Measurements from ENCODE around the gene TTLL11. TPM values are rescaled to one million over a fixed set of nuclear protein-coding genes. Genes with fewer than 3 reads are reported as not detected.

Gene TTLL11
- total and polyA plus RNA-seq, 2 of the 8 experiments (the other 6 are each of a cell fraction or from before 2014, with no cell fraction given), result 0.56 to 0.80 TPM

DNA sequence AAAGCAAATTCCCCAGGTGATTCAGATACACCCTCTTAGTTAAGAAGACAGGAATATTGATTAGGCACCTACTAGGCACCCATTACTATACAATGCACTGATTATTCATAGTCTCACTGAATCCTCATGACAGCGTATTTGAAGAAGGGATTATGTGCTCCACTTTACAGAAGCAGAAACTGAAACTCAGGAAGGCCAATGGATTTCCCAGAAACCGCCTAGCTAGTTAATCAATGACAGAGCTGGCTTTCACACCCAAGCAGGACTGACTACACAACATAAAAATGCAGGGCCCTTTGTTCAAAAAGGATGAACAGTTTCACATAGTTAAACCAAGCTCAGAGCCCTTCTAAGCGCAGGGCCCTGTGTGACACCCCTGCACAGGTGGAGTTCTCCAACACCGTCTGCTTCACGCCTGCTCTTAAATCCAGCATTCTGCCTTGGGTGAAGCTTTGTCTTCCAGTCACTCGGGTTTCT lies 117.3 kb downstream of the TTLL11 start (continued):
- TF ChIP-seq POU5F1 (IDR thresholded peaks at IDR 0.05; ENCODE audit: low read depth, low read length), result no peak
- TF ChIP-seq CBX8 (IDR thresholded peaks at IDR 0.05; ENCODE audit: borderline replicate concordance, low read depth, low read length), result no peak
- TF ChIP-seq RFX5 (IDR thresholded peaks at IDR 0.05; ENCODE audit: borderline replicate concordance, low read depth, low read length), result no peak
- TF ChIP-seq, protein P1, sequence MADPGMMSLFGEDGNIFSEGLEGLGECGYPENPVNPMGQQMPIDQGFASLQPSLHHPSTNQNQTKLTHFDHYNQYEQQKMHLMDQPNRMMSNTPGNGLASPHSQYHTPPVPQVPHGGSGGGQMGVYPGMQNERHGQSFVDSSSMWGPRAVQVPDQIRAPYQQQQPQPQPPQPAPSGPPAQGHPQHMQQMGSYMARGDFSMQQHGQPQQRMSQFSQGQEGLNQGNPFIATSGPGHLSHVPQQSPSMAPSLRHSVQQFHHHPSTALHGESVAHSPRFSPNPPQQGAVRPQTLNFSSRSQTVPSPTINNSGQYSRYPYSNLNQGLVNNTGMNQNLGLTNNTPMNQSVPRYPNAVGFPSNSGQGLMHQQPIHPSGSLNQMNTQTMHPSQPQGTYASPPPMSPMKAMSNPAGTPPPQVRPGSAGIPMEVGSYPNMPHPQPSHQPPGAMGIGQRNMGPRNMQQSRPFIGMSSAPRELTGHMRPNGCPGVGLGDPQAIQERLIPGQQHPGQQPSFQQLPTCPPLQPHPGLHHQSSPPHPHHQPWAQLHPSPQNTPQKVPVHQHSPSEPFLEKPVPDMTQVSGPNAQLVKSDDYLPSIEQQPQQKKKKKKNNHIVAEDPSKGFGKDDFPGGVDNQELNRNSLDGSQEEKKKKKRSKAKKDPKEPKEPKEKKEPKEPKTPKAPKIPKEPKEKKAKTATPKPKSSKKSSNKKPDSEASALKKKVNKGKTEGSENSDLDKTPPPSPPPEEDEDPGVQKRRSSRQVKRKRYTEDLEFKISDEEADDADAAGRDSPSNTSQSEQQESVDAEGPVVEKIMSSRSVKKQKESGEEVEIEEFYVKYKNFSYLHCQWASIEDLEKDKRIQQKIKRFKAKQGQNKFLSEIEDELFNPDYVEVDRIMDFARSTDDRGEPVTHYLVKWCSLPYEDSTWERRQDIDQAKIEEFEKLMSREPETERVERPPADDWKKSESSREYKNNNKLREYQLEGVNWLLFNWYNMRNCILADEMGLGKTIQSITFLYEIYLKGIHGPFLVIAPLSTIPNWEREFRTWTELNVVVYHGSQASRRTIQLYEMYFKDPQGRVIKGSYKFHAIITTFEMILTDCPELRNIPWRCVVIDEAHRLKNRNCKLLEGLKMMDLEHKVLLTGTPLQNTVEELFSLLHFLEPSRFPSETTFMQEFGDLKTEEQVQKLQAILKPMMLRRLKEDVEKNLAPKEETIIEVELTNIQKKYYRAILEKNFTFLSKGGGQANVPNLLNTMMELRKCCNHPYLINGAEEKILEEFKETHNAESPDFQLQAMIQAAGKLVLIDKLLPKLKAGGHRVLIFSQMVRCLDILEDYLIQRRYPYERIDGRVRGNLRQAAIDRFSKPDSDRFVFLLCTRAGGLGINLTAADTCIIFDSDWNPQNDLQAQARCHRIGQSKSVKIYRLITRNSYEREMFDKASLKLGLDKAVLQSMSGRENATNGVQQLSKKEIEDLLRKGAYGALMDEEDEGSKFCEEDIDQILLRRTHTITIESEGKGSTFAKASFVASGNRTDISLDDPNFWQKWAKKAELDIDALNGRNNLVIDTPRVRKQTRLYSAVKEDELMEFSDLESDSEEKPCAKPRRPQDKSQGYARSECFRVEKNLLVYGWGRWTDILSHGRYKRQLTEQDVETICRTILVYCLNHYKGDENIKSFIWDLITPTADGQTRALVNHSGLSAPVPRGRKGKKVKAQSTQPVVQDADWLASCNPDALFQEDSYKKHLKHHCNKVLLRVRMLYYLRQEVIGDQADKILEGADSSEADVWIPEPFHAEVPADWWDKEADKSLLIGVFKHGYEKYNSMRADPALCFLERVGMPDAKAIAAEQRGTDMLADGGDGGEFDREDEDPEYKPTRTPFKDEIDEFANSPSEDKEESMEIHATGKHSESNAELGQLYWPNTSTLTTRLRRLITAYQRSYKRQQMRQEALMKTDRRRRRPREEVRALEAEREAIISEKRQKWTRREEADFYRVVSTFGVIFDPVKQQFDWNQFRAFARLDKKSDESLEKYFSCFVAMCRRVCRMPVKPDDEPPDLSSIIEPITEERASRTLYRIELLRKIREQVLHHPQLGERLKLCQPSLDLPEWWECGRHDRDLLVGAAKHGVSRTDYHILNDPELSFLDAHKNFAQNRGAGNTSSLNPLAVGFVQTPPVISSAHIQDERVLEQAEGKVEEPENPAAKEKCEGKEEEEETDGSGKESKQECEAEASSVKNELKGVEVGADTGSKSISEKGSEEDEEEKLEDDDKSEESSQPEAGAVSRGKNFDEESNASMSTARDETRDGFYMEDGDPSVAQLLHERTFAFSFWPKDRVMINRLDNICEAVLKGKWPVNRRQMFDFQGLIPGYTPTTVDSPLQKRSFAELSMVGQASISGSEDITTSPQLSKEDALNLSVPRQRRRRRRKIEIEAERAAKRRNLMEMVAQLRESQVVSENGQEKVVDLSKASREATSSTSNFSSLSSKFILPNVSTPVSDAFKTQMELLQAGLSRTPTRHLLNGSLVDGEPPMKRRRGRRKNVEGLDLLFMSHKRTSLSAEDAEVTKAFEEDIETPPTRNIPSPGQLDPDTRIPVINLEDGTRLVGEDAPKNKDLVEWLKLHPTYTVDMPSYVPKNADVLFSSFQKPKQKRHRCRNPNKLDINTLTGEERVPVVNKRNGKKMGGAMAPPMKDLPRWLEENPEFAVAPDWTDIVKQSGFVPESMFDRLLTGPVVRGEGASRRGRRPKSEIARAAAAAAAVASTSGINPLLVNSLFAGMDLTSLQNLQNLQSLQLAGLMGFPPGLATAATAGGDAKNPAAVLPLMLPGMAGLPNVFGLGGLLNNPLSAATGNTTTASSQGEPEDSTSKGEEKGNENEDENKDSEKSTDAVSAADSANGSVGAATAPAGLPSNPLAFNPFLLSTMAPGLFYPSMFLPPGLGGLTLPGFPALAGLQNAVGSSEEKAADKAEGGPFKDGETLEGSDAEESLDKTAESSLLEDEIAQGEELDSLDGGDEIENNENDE (IDR thresholded peaks at IDR 0.05; ENCODE audit: insufficient replicate concordance, low read length), result no peak

Data from H1 (cell line).